Trophoblast cell (in vitro differentiated cells and primary cell): ENCODE results near the gene GABRR2.

ENCODE experiments used
- DNase-seq, 2 donors: peaks; one replicate each; pipeline ENCODE4 v3.0.0-alpha.2; 2016
- H2AFZ ChIP-seq: 2 replicates; pipeline ENCODE4 v1.6.1; 2013; ENCODE audit warnings: low read length, moderate library complexity, mild to moderate bottlenecking; ENCODE audit not compliant: insufficient read depth, poor library complexity
- H2AK5ac ChIP-seq: 2 replicates; pipeline ENCODE4 v1.6.1; 2013; ENCODE audit warnings: mild to moderate bottlenecking, low read length
- H2BK120ac ChIP-seq: 2 replicates; pipeline ENCODE4 v1.6.1; 2013; ENCODE audit warnings: low read length, mild to moderate bottlenecking, moderate library complexity; ENCODE audit not compliant: insufficient read depth, poor library complexity
- H2BK12ac ChIP-seq: 2 replicates; pipeline ENCODE4 v1.6.1; 2013; ENCODE audit warnings: mild to moderate bottlenecking, low read length, moderate library complexity
- H2BK5ac ChIP-seq: 2 replicates; pipeline ENCODE4 v1.6.1; 2013; ENCODE audit warnings: low read length, low read depth, moderate library complexity, mild to moderate bottlenecking; ENCODE audit not compliant: poor library complexity
- H3K14ac ChIP-seq: 2 replicates; pipeline ENCODE4 v1.6.1; 2013; ENCODE audit warnings: mild to moderate bottlenecking, low read length
- H3K18ac ChIP-seq: 2 replicates; pipeline ENCODE4 v1.6.1; 2013; ENCODE audit warnings: mild to moderate bottlenecking, low read length
- H3K23ac ChIP-seq: 2 replicates; pipeline ENCODE4 v1.6.1; 2013; ENCODE audit warnings: low read length
- H3K27ac ChIP-seq: 2 replicates; pipeline ENCODE4 v1.5.1; 2013; ENCODE audit warnings: low read depth, mild to moderate bottlenecking, inconsistent platforms, low read length, moderate library complexity
- H3K27me3 ChIP-seq: 2 replicates; pipeline ENCODE4 v1.6.1; 2013; ENCODE audit warnings: inconsistent platforms, mild to moderate bottlenecking, low read length, moderate library complexity; ENCODE audit not compliant: insufficient read depth
- H3K36me3 ChIP-seq, 2 experiments: 1 replicate in 1 of 2; 2 replicates in 1 of 2; pipeline ENCODE4 v1.6.1; 2013; ENCODE audit warnings: low read length in 2 of 2, mild to moderate bottlenecking in 2 of 2, moderate library complexity in 1 of 2; ENCODE audit not compliant: insufficient read depth in 2 of 2, control insufficient read depth in 1 of 2
- H3K4ac ChIP-seq: 2 replicates; pipeline ENCODE4 v1.6.1; 2013; ENCODE audit warnings: low read depth, mild to moderate bottlenecking, low read length, moderate library complexity
- H3K4me1 ChIP-seq, 2 experiments: 1 replicate in 1 of 2; 2 replicates in 1 of 2; pipeline ENCODE4 v1.6.1; 2013; ENCODE audit warnings: low read length in 2 of 2, mild to moderate bottlenecking in 2 of 2, moderate library complexity in 1 of 2; ENCODE audit not compliant: insufficient read depth in 2 of 2, control insufficient read depth in 1 of 2
- H3K4me2 ChIP-seq: 2 replicates; pipeline ENCODE4 v1.6.1; 2013; ENCODE audit warnings: inconsistent platforms, mild to moderate bottlenecking, low read length, moderate library complexity
- H3K4me3 ChIP-seq: 2 replicates; pipeline ENCODE4 v1.5.1; 2013; ENCODE audit warnings: mild to moderate bottlenecking, low read depth, low read length, inconsistent platforms
- H3K79me1 ChIP-seq: one replicate; pipeline ENCODE4 v1.6.1; 2013; ENCODE audit warnings: low read length
- H3K79me2 ChIP-seq: 2 replicates; pipeline ENCODE4 v1.6.1; 2013; ENCODE audit warnings: low read length, mild to moderate bottlenecking; ENCODE audit not compliant: control insufficient read depth, insufficient read depth, poor library complexity
- H3K9ac ChIP-seq: 2 replicates; pipeline ENCODE4 v1.6.1; 2013; ENCODE audit warnings: mild to moderate bottlenecking, low read length
- H3K9me3 ChIP-seq: 2 replicates; pipeline ENCODE4 v1.6.1; 2013; ENCODE audit warnings: low read depth, mild to moderate bottlenecking, control low read depth, inconsistent platforms, low read length; ENCODE audit not compliant: insufficient read depth
- H4K12ac ChIP-seq: 2 replicates; pipeline ENCODE4 v1.6.1; 2013; ENCODE audit warnings: low read depth, mild to moderate bottlenecking, low read length, moderate library complexity
- H4K8ac ChIP-seq: 2 replicates; pipeline ENCODE4 v1.6.1; 2013; ENCODE audit warnings: low read depth, mild to moderate bottlenecking, low read length, moderate library complexity
- H4K91ac ChIP-seq: one replicate; pipeline ENCODE4 v1.6.1; 2013; ENCODE audit warnings: low read depth, mild to moderate bottlenecking, low read length, moderate library complexity
- WGBS: extraction: QIAGEN DNeasy Blood & Tissue Kit; methylation state at CpG from one replicate; pipeline ENCODE4 v1.1.7; 2013; ENCODE audit warnings: missing lambda C conversion rate; ENCODE audit not compliant: insufficient read length, insufficient coverage; ENCODE audit errors: extremely low coverage; 5-methylcytosine and 5-hydroxymethylcytosine counted together

GABRR2 gene

GRCh38 chr6:89350281-89350966, 35.3 kb upstream of the GABRR2 start:
- Histone ChIP-seq H2AK5ac (no peak overlapping the region), H2AFZ (no peak overlapping the region)

GRCh38 chr6:89348372-89348771, 33.3 kb upstream of the GABRR2 start:
- Histone ChIP-seq H2BK120ac (no peak overlapping the region), H3K36me3 (peaks cover 0 to 2% of the 10 kb centered on the region in 2 experiments), H3K4me2 (peak overlapping the region; percentile 37), H3K79me2 (peaks cover 46% of the 10 kb centered on the region), H3K23ac (no peak overlapping the region), H3K14ac (no peak overlapping the region), H2BK12ac (no peak overlapping the region), H3K27me3 (no peaks in the 10 kb centered on the region), H3K4me3 (no peak overlapping the region), H4K8ac (no peak overlapping the region), H3K9ac (no peak overlapping the region), H2AFZ (no peak overlapping the region), H3K27ac (peak overlapping the region; percentile 96), H3K4ac (no peak overlapping the region), H4K12ac (no peak overlapping the region), H3K4me1 (peaks cover 27 to 34% of the 10 kb centered on the region in 2 experiments), H2BK5ac (no peak overlapping the region), H3K9me3 (no peaks in the 10 kb centered on the region), H4K91ac (no peak overlapping the region), H3K79me1 (peaks cover 55% of the 10 kb centered on the region), H2AK5ac (no peak overlapping the region), H3K18ac (no peak overlapping the region)
- WGBS: no CpG with 5 or more reads among the region's 1 CpG
- peak; percentile 82 to 96 for DNase-seq

More at GRCh38 chr6:89350281-89350966, 35.3 kb upstream of the GABRR2 start:
- no peak overlapping the region for H4K91ac ChIP-seq
- H3K23ac ChIP-seq: no peak overlapping the region
- H3K9ac ChIP-seq: peak overlapping the region; percentile 83
- peak overlapping the region; percentile 30 for H3K4me3 ChIP-seq
- no peak overlapping the region for H2BK120ac ChIP-seq
- peak overlapping the region; percentile 96 for H3K27ac ChIP-seq
- peak overlapping the region; percentile 31 for H2BK5ac ChIP-seq
- peaks cover 22 to 23% of the 10 kb centered on the region in 2 experiments for H3K4me1 ChIP-seq
- no peak overlapping the region for H3K4ac ChIP-seq
- no peak overlapping the region for H3K14ac ChIP-seq
- DNase-seq: peak; percentile 52 to 90
- H3K4me2 ChIP-seq: peak overlapping the region; percentile 74
- no peaks in the 10 kb centered on the region for H3K9me3 ChIP-seq
- H4K8ac ChIP-seq: no peak overlapping the region
- H3K79me2 ChIP-seq: peaks cover 38% of the 10 kb centered on the region
- H4K12ac ChIP-seq: no peak overlapping the region
- H3K79me1 ChIP-seq: peaks cover 50% of the 10 kb centered on the region
- H2BK12ac ChIP-seq: no peak overlapping the region
- no CpG with 5 or more reads among the region's 4 CpGs for WGBS
- H3K36me3 ChIP-seq: peaks cover 0 to 2% of the 10 kb centered on the region in 2 experiments
- no peak overlapping the region for H3K18ac ChIP-seq
- H3K27me3 ChIP-seq: no peaks in the 10 kb centered on the region

GRCh38 chr6:89347825-89348224, 32.7 kb upstream of the GABRR2 start:
- H4K8ac ChIP-seq: peak overlapping the region; percentile 72
- H2AK5ac ChIP-seq: peak overlapping the region; percentile 55
- H2BK5ac ChIP-seq: peak overlapping the region; percentile 93
- WGBS: no CpG with 5 or more reads among the region's 2 CpGs
- peaks cover 2% of the 10 kb centered on the region in 2 experiments for H3K36me3 ChIP-seq
- peak overlapping the region; percentile 2 for H3K9ac ChIP-seq
- peaks cover 24 to 31% of the 10 kb centered on the region in 2 experiments for H3K4me1 ChIP-seq
- peak overlapping the region; percentile 89 for H3K4ac ChIP-seq
- H3K27ac ChIP-seq: peak overlapping the region; percentile 89
- H3K23ac ChIP-seq: no peak overlapping the region
- DNase-seq: peak; percentile 56 to 64
- H4K12ac ChIP-seq: peak overlapping the region; percentile 8
- H3K4me2 ChIP-seq: peak overlapping the region; percentile 37
- H2BK12ac ChIP-seq: peak overlapping the region; percentile 64
- no peak overlapping the region for H2AFZ ChIP-seq
- H3K79me2 ChIP-seq: peaks cover 41% of the 10 kb centered on the region
- H3K18ac ChIP-seq: peak overlapping the region; percentile 90
- no peaks in the 10 kb centered on the region for H3K9me3 ChIP-seq
- no peak overlapping the region for H3K4me3 ChIP-seq
- H4K91ac ChIP-seq: peak overlapping the region; percentile 92
- no peaks in the 10 kb centered on the region for H3K27me3 ChIP-seq
- H2BK120ac ChIP-seq: peak overlapping the region; percentile 97
- H3K79me1 ChIP-seq: peaks cover 49% of the 10 kb centered on the region
- peak overlapping the region; percentile 76 for H3K14ac ChIP-seq

- WGBS: no CpG with 5 or more reads among the region's 4 CpGs
- H3K14ac ChIP-seq: no peak overlapping the region
- no peak overlapping the region for H3K9ac ChIP-seq
- H3K9me3 ChIP-seq: no peaks in the 10 kb centered on the region
- peak overlapping the region; percentile 91 for H3K27ac ChIP-seq
- H2BK5ac ChIP-seq: no peak overlapping the region
- no peaks in the 10 kb centered on the region for H3K27me3 ChIP-seq
- no peak overlapping the region for H3K4me3 ChIP-seq
- no peak overlapping the region for H3K23ac ChIP-seq
- no peak overlapping the region for H4K91ac ChIP-seq
- H3K4ac ChIP-seq: no peak overlapping the region
- H3K79me1 ChIP-seq: peaks cover 39% of the 10 kb centered on the region
- peaks cover 5 to 6% of the 10 kb centered on the region in 2 experiments for H3K36me3 ChIP-seq
- H3K18ac ChIP-seq: no peak overlapping the region
- H2BK120ac ChIP-seq: no peak overlapping the region
- H2AK5ac ChIP-seq: no peak overlapping the region
- no peak overlapping the region for H4K12ac ChIP-seq
- peak overlapping the region; percentile 47 for H3K4me2 ChIP-seq
- no peak overlapping the region for H2AFZ ChIP-seq
- peaks cover 24 to 31% of the 10 kb centered on the region in 2 experiments for H3K4me1 ChIP-seq
- H4K8ac ChIP-seq: no peak overlapping the region
- DNase-seq: peak; percentile 73 to 76
- peaks cover 34% of the 10 kb centered on the region for H3K79me2 ChIP-seq
- H2BK12ac ChIP-seq: no peak overlapping the region
Observed at GRCh38 chr6:89346433-89346832, 31.3 kb upstream of the GABRR2 start.
